ENCODE results near the gene GSTT4.

GSTT4 gene

GRCh38 chr22:24033731-24034130, 28.5 kb upstream of the GSTT4 start:
- no peak for DNase-seq (ENCODE audit: low spot score)
- Mint-ChIP-seq H3K4me1 (ENCODE audit: low read depth) (peaks cover 9% of the 10 kb centered on the region), H3K27me3 (ENCODE audit: low read depth) (no peaks in the 10 kb centered on the region), H3K36me3 (ENCODE audit: low read depth) (peaks cover 31% of the 10 kb centered on the region), H3K27ac (no peak overlapping the region), H3K4me3 (no peak overlapping the region), H3K9me3 (no peaks in the 10 kb centered on the region)

- H3K9me3 Mint-ChIP-seq, result no peaks in the 10 kb centered on the region
- H3K4me3 Mint-ChIP-seq, result no peak overlapping the region
- H3K4me1 Mint-ChIP-seq (ENCODE audit: low read depth), result peaks cover 13% of the 10 kb centered on the region
- peaks cover 22% of the 10 kb centered on the region for H3K36me3 Mint-ChIP-seq (ENCODE audit: low read depth)
- no peak for DNase-seq (ENCODE audit: low spot score)
- no peaks in the 10 kb centered on the region for H3K27me3 Mint-ChIP-seq (ENCODE audit: low read depth)
- no peak overlapping the region for H3K27ac Mint-ChIP-seq
Measured at GRCh38 chr22:24030186-24030702, 25.0 kb upstream of the GSTT4 start.

- Mint-ChIP-seq H3K4me3 (no peak overlapping the region), H3K9me3 (peaks cover 2% of the 10 kb centered on the region), H3K36me3 (ENCODE audit: low read depth) (peaks cover 30% of the 10 kb centered on the region), H3K27ac (no peak overlapping the region), H3K4me1 (ENCODE audit: low read depth) (peaks cover 11% of the 10 kb centered on the region), H3K27me3 (ENCODE audit: low read depth) (no peaks in the 10 kb centered on the region)
- DNase-seq (ENCODE audit: low spot score), result no peak
Measured at GRCh38 chr22:24029304-24029703, 24.1 kb upstream of the GSTT4 start.

GRCh38 chr22:24028533-24028932, 23.3 kb upstream of the GSTT4 start:
- peaks cover 34% of the 10 kb centered on the region for H3K36me3 Mint-ChIP-seq (ENCODE audit: low read depth)
- H3K27me3 Mint-ChIP-seq (ENCODE audit: low read depth), result no peaks in the 10 kb centered on the region
- H3K9me3 Mint-ChIP-seq, result peaks cover 4% of the 10 kb centered on the region
- no peak for DNase-seq (ENCODE audit: low spot score)
- peaks cover 14% of the 10 kb centered on the region for H3K4me1 Mint-ChIP-seq (ENCODE audit: low read depth)
- no peak overlapping the region for H3K4me3 Mint-ChIP-seq
- H3K27ac Mint-ChIP-seq, result no peak overlapping the region

GRCh38 chr22:24027991-24028390, 22.7 kb upstream of the GSTT4 start:
- Mint-ChIP-seq H3K9me3 (peaks cover 4% of the 10 kb centered on the region), H3K27ac (no peak overlapping the region), H3K27me3 (ENCODE audit: low read depth) (no peaks in the 10 kb centered on the region), H3K36me3 (ENCODE audit: low read depth) (peaks cover 39% of the 10 kb centered on the region), H3K4me1 (ENCODE audit: low read depth) (peaks cover 19% of the 10 kb centered on the region), H3K4me3 (no peak overlapping the region)
- DNase-seq (ENCODE audit: low spot score), result no peak

- no peak for DNase-seq (ENCODE audit: low spot score)
- Mint-ChIP-seq H3K36me3 (ENCODE audit: low read depth) (peaks cover 43% of the 10 kb centered on the region), H3K27ac (no peak overlapping the region), H3K4me3 (no peak overlapping the region), H3K9me3 (peaks cover 4% of the 10 kb centered on the region), H3K4me1 (ENCODE audit: low read depth) (peaks cover 23% of the 10 kb centered on the region), H3K27me3 (ENCODE audit: low read depth) (no peaks in the 10 kb centered on the region)
Measured at GRCh38 chr22:24027389-24027975, 22.2 kb upstream of the GSTT4 start.

- Mint-ChIP-seq H3K4me3 (no peak overlapping the region), H3K27ac (no peak overlapping the region), H3K9me3 (peaks cover 4% of the 10 kb centered on the region), H3K27me3 (ENCODE audit: low read depth) (no peaks in the 10 kb centered on the region), H3K4me1 (ENCODE audit: low read depth) (peaks cover 23% of the 10 kb centered on the region), H3K36me3 (ENCODE audit: low read depth) (peaks cover 40% of the 10 kb centered on the region)
- no peak for DNase-seq (ENCODE audit: low spot score)
Measured at GRCh38 chr22:24026733-24027132, 21.5 kb upstream of the GSTT4 start.

GRCh38 chr22:24026056-24026455, 20.8 kb upstream of the GSTT4 start:
- Mint-ChIP-seq H3K27ac (no peak overlapping the region), H3K4me3 (no peak overlapping the region), H3K27me3 (ENCODE audit: low read depth) (no peaks in the 10 kb centered on the region), H3K9me3 (peaks cover 4% of the 10 kb centered on the region), H3K36me3 (ENCODE audit: low read depth) (peaks cover 42% of the 10 kb centered on the region), H3K4me1 (ENCODE audit: low read depth) (peaks cover 23% of the 10 kb centered on the region)
- no peak for DNase-seq (ENCODE audit: low spot score)

- peaks cover 4% of the 10 kb centered on the region for H3K9me3 Mint-ChIP-seq
- DNase-seq (ENCODE audit: low spot score), result no peak
- H3K4me3 Mint-ChIP-seq, result no peak overlapping the region
- H3K27me3 Mint-ChIP-seq (ENCODE audit: low read depth), result no peaks in the 10 kb centered on the region
- H3K4me1 Mint-ChIP-seq (ENCODE audit: low read depth), result peaks cover 23% of the 10 kb centered on the region
- no peak overlapping the region for H3K27ac Mint-ChIP-seq
- peaks cover 40% of the 10 kb centered on the region for H3K36me3 Mint-ChIP-seq (ENCODE audit: low read depth)
Measured at GRCh38 chr22:24025475-24025874, 20.2 kb upstream of the GSTT4 start.

- peaks cover 4% of the 10 kb centered on the region for H3K9me3 Mint-ChIP-seq
- H3K27ac Mint-ChIP-seq, result peak overlapping the region; percentile 1
- no peaks in the 10 kb centered on the region for H3K27me3 Mint-ChIP-seq (ENCODE audit: low read depth)
- no peak for DNase-seq (ENCODE audit: low spot score)
- peaks cover 23% of the 10 kb centered on the region for H3K4me1 Mint-ChIP-seq (ENCODE audit: low read depth)
- peaks cover 40% of the 10 kb centered on the region for H3K36me3 Mint-ChIP-seq (ENCODE audit: low read depth)
- H3K4me3 Mint-ChIP-seq, result no peak overlapping the region
Measured at GRCh38 chr22:24024354-24024753, 19.1 kb upstream of the GSTT4 start.

GRCh38 chr22:24023204-24023789, 18.0 kb upstream of the GSTT4 start:
- Mint-ChIP-seq H3K36me3 (ENCODE audit: low read depth) (peaks cover 44% of the 10 kb centered on the region), H3K27me3 (ENCODE audit: low read depth) (no peaks in the 10 kb centered on the region), H3K4me3 (no peak overlapping the region), H3K9me3 (peaks cover 4% of the 10 kb centered on the region), H3K4me1 (ENCODE audit: low read depth) (peaks cover 21% of the 10 kb centered on the region), H3K27ac (no peak overlapping the region)
- DNase-seq (ENCODE audit: low spot score), result no peak

- peaks cover 21% of the 10 kb centered on the region for H3K4me1 Mint-ChIP-seq (ENCODE audit: low read depth)
- no peak overlapping the region for H3K4me3 Mint-ChIP-seq
- no peak for DNase-seq (ENCODE audit: low spot score)
- H3K9me3 Mint-ChIP-seq, result peaks cover 4% of the 10 kb centered on the region
- H3K27ac Mint-ChIP-seq, result no peak overlapping the region
- H3K36me3 Mint-ChIP-seq (ENCODE audit: low read depth), result peaks cover 47% of the 10 kb centered on the region
- no peaks in the 10 kb centered on the region for H3K27me3 Mint-ChIP-seq (ENCODE audit: low read depth)
Measured at GRCh38 chr22:24021304-24021703, 16.1 kb upstream of the GSTT4 start.

GRCh38 chr22:24016156-24016555, 10.9 kb upstream of the GSTT4 start:
- DNase-seq (ENCODE audit: low spot score), result no peak
- H3K27ac Mint-ChIP-seq, result no peak overlapping the region
- no peaks in the 10 kb centered on the region for H3K27me3 Mint-ChIP-seq (ENCODE audit: low read depth)
- H3K36me3 Mint-ChIP-seq (ENCODE audit: low read depth), result peaks cover 26% of the 10 kb centered on the region
- H3K4me1 Mint-ChIP-seq (ENCODE audit: low read depth), result peaks cover 24% of the 10 kb centered on the region
- no peaks in the 10 kb centered on the region for H3K9me3 Mint-ChIP-seq
- H3K4me3 Mint-ChIP-seq, result no peak overlapping the region

- Mint-ChIP-seq H3K27ac (peak overlapping the region; percentile 95), H3K4me3 (peak overlapping the region; percentile 92), H3K9me3 (no peaks in the 10 kb centered on the region), H3K27me3 (ENCODE audit: low read depth) (no peaks in the 10 kb centered on the region), H3K36me3 (ENCODE audit: low read depth) (peaks cover 17% of the 10 kb centered on the region), H3K4me1 (ENCODE audit: low read depth) (peaks cover 28% of the 10 kb centered on the region)
- DNase-seq (ENCODE audit: low spot score), result no peak
Measured at GRCh38 chr22:24011735-24012068, 6.4 kb upstream of the GSTT4 start.

- H3K4me1 Mint-ChIP-seq (ENCODE audit: low read depth), result peaks cover 24% of the 10 kb centered on the region
- no peak for DNase-seq (ENCODE audit: low spot score)
- H3K36me3 Mint-ChIP-seq (ENCODE audit: low read depth), result peaks cover 9% of the 10 kb centered on the region
- no peaks in the 10 kb centered on the region for H3K9me3 Mint-ChIP-seq
- no peaks in the 10 kb centered on the region for H3K27me3 Mint-ChIP-seq (ENCODE audit: low read depth)
- H3K27ac Mint-ChIP-seq, result peak overlapping the region; percentile 54
- H3K4me3 Mint-ChIP-seq, result peak overlapping the region; percentile 58
Measured at GRCh38 chr22:24010018-24010391, 4.8 kb upstream of the GSTT4 start.

Data from T-helper 2 cell treated with Interferon-gamma antibody and Interleukin-4, amounts not matched to agents 5 μg/mL and 100 μg/mL, for 36 hours (primary cell).